ENCODE measurements around the gene MED29. TPM values are rescaled to one million over a fixed set of nuclear protein-coding genes. Genes with fewer than 3 reads are reported as not detected.

MED29 gene
- total RNA-seq, 1 donor from 2014 or later, result 32.4 TPM

DNA sequence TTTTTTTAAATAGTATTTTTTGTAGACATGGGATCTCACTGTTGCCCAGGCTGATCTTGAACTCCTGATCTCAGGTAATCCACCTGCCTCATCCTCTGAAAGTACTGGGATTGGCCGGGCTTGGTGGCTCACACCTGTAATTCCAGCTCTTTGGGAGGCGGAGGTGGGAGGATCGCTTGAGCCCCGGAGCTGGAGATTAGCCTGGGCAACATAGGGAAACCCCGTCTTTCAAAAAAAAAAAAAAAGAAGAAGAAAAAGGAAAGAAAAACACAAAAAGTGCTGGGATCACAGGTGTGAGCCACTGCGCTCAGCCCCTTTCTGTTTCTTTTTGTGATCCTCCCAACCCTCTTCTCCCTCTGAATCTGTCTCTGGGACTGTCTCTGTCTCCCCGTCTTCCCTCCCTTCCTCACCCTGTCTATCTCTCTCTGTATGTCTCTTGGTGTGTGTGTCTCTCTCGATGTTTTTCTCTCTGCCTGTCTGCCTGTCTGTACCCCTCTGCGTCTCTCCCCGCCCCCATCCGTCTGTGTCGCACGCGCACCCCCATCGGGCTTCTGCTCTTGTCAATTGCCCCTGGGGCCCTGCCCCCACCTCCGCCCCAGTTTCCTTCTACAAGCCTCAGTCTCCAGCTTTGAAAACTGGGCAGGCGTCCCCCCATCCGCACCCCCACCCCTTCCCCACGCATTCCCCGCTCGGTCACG is 14.9 kb downstream of the MED29 start:
- Mint-ChIP-seq H3K4me1 (ENCODE audit: unreplicated experiment) (peaks cover 32% of the 10 kb centered on the region), H3K4me3 (ENCODE audit: unreplicated experiment) (peak overlapping the region; percentile 95), H3K9me3 (ENCODE audit: unreplicated experiment) (no peaks in the 10 kb centered on the region), H3K36me3 (ENCODE audit: low read depth, unreplicated experiment) (peaks cover 4% of the 10 kb centered on the region), H3K27ac (ENCODE audit: unreplicated experiment) (peak overlapping the region; percentile 89), H3K27me3 (ENCODE audit: unreplicated experiment) (peaks cover 30% of the 10 kb centered on the region)
- TF ChIP-seq, protein P1, sequence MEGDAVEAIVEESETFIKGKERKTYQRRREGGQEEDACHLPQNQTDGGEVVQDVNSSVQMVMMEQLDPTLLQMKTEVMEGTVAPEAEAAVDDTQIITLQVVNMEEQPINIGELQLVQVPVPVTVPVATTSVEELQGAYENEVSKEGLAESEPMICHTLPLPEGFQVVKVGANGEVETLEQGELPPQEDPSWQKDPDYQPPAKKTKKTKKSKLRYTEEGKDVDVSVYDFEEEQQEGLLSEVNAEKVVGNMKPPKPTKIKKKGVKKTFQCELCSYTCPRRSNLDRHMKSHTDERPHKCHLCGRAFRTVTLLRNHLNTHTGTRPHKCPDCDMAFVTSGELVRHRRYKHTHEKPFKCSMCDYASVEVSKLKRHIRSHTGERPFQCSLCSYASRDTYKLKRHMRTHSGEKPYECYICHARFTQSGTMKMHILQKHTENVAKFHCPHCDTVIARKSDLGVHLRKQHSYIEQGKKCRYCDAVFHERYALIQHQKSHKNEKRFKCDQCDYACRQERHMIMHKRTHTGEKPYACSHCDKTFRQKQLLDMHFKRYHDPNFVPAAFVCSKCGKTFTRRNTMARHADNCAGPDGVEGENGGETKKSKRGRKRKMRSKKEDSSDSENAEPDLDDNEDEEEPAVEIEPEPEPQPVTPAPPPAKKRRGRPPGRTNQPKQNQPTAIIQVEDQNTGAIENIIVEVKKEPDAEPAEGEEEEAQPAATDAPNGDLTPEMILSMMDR (IDR thresholded peaks at IDR 0.05; ENCODE audit: unreplicated experiment), result no peak
- DNase-seq (ENCODE audit: low spot score), result no peak

DNA sequence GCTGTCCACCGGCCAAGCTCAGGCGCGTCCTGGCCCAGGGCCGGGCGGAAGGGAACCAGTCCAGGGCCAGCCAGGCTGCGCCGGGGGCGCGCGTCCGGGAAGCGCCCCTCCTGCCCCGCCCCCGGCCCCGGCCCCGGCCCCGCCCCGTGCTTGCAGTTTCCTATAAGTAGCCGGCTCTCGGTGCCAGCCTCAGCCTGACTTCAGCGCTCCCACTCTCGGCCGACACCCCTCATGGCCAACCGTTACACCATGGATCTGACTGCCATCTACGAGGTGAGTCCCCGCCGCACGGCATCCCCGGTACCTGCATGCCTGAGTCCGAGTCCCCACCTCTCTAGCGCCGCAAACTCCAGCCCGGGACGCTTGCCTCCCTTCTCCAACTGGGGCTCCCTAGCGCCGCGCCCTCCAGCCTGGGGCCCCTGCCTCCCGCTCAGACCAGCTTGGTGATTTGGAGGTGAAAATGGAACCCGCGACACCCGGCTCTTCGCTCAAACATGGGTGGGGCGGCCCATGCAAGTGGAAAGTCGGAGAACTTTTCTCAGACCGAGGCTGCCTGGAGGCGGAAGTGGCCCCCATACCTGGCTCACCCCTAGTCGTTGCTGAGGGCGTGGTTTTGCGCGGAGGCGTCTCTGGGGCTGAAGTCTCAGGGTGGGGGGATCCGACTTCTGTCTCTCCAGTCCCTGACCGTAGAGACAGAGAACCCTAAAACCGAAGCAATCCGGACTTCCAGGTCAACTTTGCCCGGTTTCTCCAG is 15.7 kb downstream of the MED29 start, which contains the start of gene ZFP36:
ZFP36 (plus strand) TSS at position 192 of the 754 bp plus-strand sequence; CDS start at position 250, 58 bp downstream.
- peak within 1 kb of the TSS; percentile 89 for H3K27ac Mint-ChIP-seq (ENCODE audit: unreplicated experiment)
- no peaks in the 10 kb centered on the region for H3K9me3 Mint-ChIP-seq (ENCODE audit: unreplicated experiment)
- peak; percentile 85 for DNase-seq (ENCODE audit: low spot score)
- H3K36me3 Mint-ChIP-seq (ENCODE audit: low read depth, unreplicated experiment), result peaks cover 11% of the 10 kb centered on the region
- peaks cover 31% of the 10 kb centered on the region for H3K4me1 Mint-ChIP-seq (ENCODE audit: unreplicated experiment)
- peak within 1 kb of the TSS; percentile 95 for H3K4me3 Mint-ChIP-seq (ENCODE audit: unreplicated experiment)
- H3K27me3 Mint-ChIP-seq (ENCODE audit: unreplicated experiment), result peaks cover 32% of the 10 kb centered on the region
- TF ChIP-seq, protein P1 (IDR thresholded peaks at IDR 0.05; ENCODE audit: unreplicated experiment), result no peak

DNA sequence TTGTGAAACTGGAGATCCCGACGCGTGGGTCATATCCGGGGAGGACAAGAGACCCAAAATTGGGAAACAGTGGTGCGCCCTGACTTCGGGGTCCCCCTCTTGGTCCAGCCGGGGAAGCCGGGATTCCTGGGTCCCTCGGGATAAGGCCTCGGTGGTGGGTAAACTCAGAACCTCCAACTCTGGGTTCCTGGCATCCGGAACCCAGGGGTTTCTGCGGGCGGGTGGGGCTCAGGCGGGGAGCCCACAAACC is 16.2 kb downstream of the MED29 start:
- peak overlapping the region; percentile 92 for H3K4me3 Mint-ChIP-seq (ENCODE audit: unreplicated experiment)
- H3K9me3 Mint-ChIP-seq (ENCODE audit: unreplicated experiment), result no peaks in the 10 kb centered on the region
- TF ChIP-seq, protein P1 (IDR thresholded peaks at IDR 0.05; ENCODE audit: unreplicated experiment), result no peak
- peaks cover 15% of the 10 kb centered on the region for H3K36me3 Mint-ChIP-seq (ENCODE audit: low read depth, unreplicated experiment)
- peaks cover 33% of the 10 kb centered on the region for H3K27me3 Mint-ChIP-seq (ENCODE audit: unreplicated experiment)
- no peak for DNase-seq (ENCODE audit: low spot score)
- H3K4me1 Mint-ChIP-seq (ENCODE audit: unreplicated experiment), result peaks cover 26% of the 10 kb centered on the region
- H3K27ac Mint-ChIP-seq (ENCODE audit: unreplicated experiment), result peak overlapping the region; percentile 61

DNA sequence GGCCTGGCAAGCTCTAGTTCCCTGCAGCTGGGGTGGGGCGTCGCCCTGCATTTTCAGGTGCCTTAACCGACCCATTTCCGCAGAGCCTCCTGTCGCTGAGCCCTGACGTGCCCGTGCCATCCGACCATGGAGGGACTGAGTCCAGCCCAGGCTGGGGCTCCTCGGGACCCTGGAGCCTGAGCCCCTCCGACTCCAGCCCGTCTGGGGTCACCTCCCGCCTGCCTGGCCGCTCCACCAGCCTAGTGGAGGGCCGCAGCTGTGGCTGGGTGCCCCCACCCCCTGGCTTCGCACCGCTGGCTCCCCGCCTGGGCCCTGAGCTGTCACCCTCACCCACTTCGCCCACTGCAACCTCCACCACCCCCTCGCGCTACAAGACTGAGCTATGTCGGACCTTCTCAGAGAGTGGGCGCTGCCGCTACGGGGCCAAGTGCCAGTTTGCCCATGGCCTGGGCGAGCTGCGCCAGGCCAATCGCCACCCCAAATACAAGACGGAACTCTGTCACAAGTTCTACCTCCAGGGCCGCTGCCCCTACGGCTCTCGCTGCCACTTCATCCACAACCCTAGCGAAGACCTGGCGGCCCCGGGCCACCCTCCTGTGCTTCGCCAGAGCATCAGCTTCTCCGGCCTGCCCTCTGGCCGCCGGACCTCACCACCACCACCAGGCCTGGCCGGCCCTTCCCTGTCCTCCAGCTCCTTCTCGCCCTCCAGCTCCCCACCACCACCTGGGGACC is 16.6 kb downstream of the MED29 start:
- Mint-ChIP-seq H3K27ac (ENCODE audit: unreplicated experiment) (no peak overlapping the region), H3K4me1 (ENCODE audit: unreplicated experiment) (peaks cover 26% of the 10 kb centered on the region), H3K36me3 (ENCODE audit: low read depth, unreplicated experiment) (peaks cover 15% of the 10 kb centered on the region), H3K27me3 (ENCODE audit: unreplicated experiment) (peaks cover 32% of the 10 kb centered on the region), H3K9me3 (ENCODE audit: unreplicated experiment) (no peaks in the 10 kb centered on the region), H3K4me3 (ENCODE audit: unreplicated experiment) (peak overlapping the region; percentile 92)
- TF ChIP-seq, protein P1 (IDR thresholded peaks at IDR 0.05; ENCODE audit: unreplicated experiment), result no peak
- no peak for DNase-seq (ENCODE audit: low spot score)

Data from endothelial cell (in vitro differentiated cells).